Fibroblast of lung (primary cell): Measurements from ENCODE around the gene SLC12A4. TPM values are rescaled to one million over a fixed set of nuclear protein-coding genes. Genes with fewer than 3 reads are reported as not detected.

Source experiments
- DNase-seq, 2 donors: peaks; one replicate each; pipeline versions ENCODE4 v3.0.0 to v3.0.0-alpha.2; 2010; ENCODE audit warnings: low read depth in 2 of 2
- H2AFZ ChIP-seq: 2 replicates; pipeline ENCODE4 v1.5.1; 2012; ENCODE audit warnings: low read length, control low read depth, inconsistent platforms
- H3K27ac ChIP-seq: 2 replicates; pipeline ENCODE4 v1.5.1; 2011; ENCODE audit warnings: low read length, control low read depth; ENCODE audit not compliant: insufficient read depth
- H3K27me3 ChIP-seq: 2 replicates; pipeline ENCODE4 v1.5.1; 2011; ENCODE audit warnings: mild to moderate bottlenecking, low read length; ENCODE audit not compliant: control insufficient read depth, insufficient read depth
- H3K36me3 ChIP-seq: 2 replicates; pipeline ENCODE4 v1.5.1; 2011; ENCODE audit warnings: low read length; ENCODE audit not compliant: control insufficient read depth, insufficient read depth
- H3K4me1 ChIP-seq: 2 replicates; pipeline ENCODE4 v1.5.1; 2011; ENCODE audit warnings: low read length; ENCODE audit not compliant: control insufficient read depth, insufficient read depth; ENCODE audit errors: extremely low read depth
- H3K4me2 ChIP-seq: 2 replicates; pipeline ENCODE4 v1.5.1; 2011; ENCODE audit warnings: low read length, control low read depth; ENCODE audit not compliant: insufficient read depth; ENCODE audit errors: extremely low read depth
- H3K4me3 ChIP-seq, 4 experiments: fragments of 200-600 bp in 1 of 4; sonication (generic) in 1 of 4; replicated peaks in 1 of 4; 2 replicates each; pipeline ENCODE4 v1.5.1; 2011 to 2016; ENCODE audit warnings: low read length in 4 of 4, low read depth in 3 of 4, mild to moderate bottlenecking in 3 of 4, control low read depth in 2 of 4, inconsistent platforms in 1 of 4, mixed read lengths in 1 of 4; ENCODE audit not compliant: insufficient read depth in 1 of 4; ENCODE audit errors: control extremely low read depth in 1 of 4
- H3K79me2 ChIP-seq: 2 replicates; pipeline ENCODE4 v1.5.1; 2012; ENCODE audit warnings: mild to moderate bottlenecking, low read length, inconsistent platforms; ENCODE audit not compliant: control insufficient read depth, insufficient read depth
- H3K9ac ChIP-seq: 2 replicates; pipeline ENCODE4 v1.5.1; 2011; ENCODE audit warnings: mild to moderate bottlenecking, low read length, control low read depth; ENCODE audit not compliant: insufficient read depth
- H3K9me3 ChIP-seq: 2 replicates; pipeline ENCODE4 v1.5.1; 2012; ENCODE audit warnings: low read depth, low read length; ENCODE audit not compliant: control insufficient read depth, insufficient read depth
- H4K20me1 ChIP-seq: 2 replicates; pipeline ENCODE4 v1.5.1; 2011; ENCODE audit warnings: low read length; ENCODE audit not compliant: control insufficient read depth, insufficient read depth; ENCODE audit errors: extremely low read depth
- CTCF ChIP-seq, 2 donors: IDR thresholded peaks in 1 of 2; conservative IDR thresholded peaks in 1 of 2; 1 replicate in 1 of 2; 2 replicates in 1 of 2; pipeline ENCODE4 v1.5.1; 2011 to 2012; ENCODE audit warnings: low read length in 2 of 2, control low read depth in 1 of 2, inconsistent platforms in 1 of 2, low read depth in 1 of 2, mild to moderate bottlenecking in 1 of 2
- EZH2 ChIP-seq: IDR thresholded peaks from 2 replicates; pipeline ENCODE4 v1.5.1; 2012; ENCODE audit warnings: low read length, control low read depth, mild to moderate bottlenecking; ENCODE audit errors: missing control alignments
- polyA plus RNA-seq, 2 donors: library from polyadenylated mRNA; depleted of rRNA in 1 of 2; stranded (reverse) in 1 of 2; unstranded in 1 of 2; fragments of >200 nt; gene quantifications; 2 replicates each; pipeline ENCODE4 v1.2.1, GENCODE V29; 2011 to 2012; ENCODE audit warnings: missing spikeins in 1 of 2
- total RNA-seq: library from RNA; depleted of rRNA; stranded (reverse); fragments of >200 nt; gene quantifications from 2 replicates; pipeline ENCODE4 v1.2.1, GENCODE V29; 2014

SLC12A4 gene
- total and polyA plus RNA-seq, 2 donors (not counting 1 experiment from before 2014, with no cell fraction given): 42.2 to 120 TPM

- Histone ChIP-seq H4K20me1 (no peaks in the 10 kb centered on the region), H3K9ac (peak overlapping the region; percentile 77), H3K9me3 (no peaks in the 10 kb centered on the region), H3K4me2 (peak overlapping the region; percentile 94), H2AFZ (no peak overlapping the region), H3K4me1 (peaks cover 14% of the 10 kb centered on the region), H3K4me3 (peak overlapping the region; percentile 67 to 95 (median 74)), H3K27me3 (no peaks in the 10 kb centered on the region), H3K36me3 (peaks cover 11% of the 10 kb centered on the region), H3K79me2 (peaks cover 3% of the 10 kb centered on the region), H3K27ac (peak overlapping the region; percentile 11)
- no peak for DNase-seq
- TF ChIP-seq EZH2 (no peak), CTCF (conservative IDR thresholded peaks at IDR 0.05 in 1 of 2, IDR thresholded peaks at IDR 0.05 in 1 of 2; ENCODE audit: low read depth in 1 of 2, low read length in 2 of 2) (no peak)
Measured at GRCh38 chr16:67935101-67935401, 33.4 kb downstream of the SLC12A4 start.

GRCh38 chr16:67934306-67935100 lies 33.9 kb downstream of the SLC12A4 start:
- peaks cover 14% of the 10 kb centered on the region for H3K4me1 ChIP-seq
- no peaks in the 10 kb centered on the region for H3K9me3 ChIP-seq
- peak overlapping the region; percentile 94 for H3K4me2 ChIP-seq
- H4K20me1 ChIP-seq: no peaks in the 10 kb centered on the region
- H3K36me3 ChIP-seq: peaks cover 8% of the 10 kb centered on the region
- DNase-seq: no peak
- no peak overlapping the region for H2AFZ ChIP-seq
- H3K27me3 ChIP-seq: no peaks in the 10 kb centered on the region
- no peak for TF ChIP-seq EZH2
- TF ChIP-seq CTCF (conservative IDR thresholded peaks at IDR 0.05 in 1 of 2, IDR thresholded peaks at IDR 0.05 in 1 of 2; ENCODE audit: low read depth in 1 of 2, low read length in 2 of 2): no peak
- peak overlapping the region; percentile 67 to 95 (median 74) for H3K4me3 ChIP-seq
- H3K79me2 ChIP-seq: peaks cover 3% of the 10 kb centered on the region
- H3K9ac ChIP-seq: peak overlapping the region; percentile 24
- H3K27ac ChIP-seq: peak overlapping the region; percentile 11

DNA sequence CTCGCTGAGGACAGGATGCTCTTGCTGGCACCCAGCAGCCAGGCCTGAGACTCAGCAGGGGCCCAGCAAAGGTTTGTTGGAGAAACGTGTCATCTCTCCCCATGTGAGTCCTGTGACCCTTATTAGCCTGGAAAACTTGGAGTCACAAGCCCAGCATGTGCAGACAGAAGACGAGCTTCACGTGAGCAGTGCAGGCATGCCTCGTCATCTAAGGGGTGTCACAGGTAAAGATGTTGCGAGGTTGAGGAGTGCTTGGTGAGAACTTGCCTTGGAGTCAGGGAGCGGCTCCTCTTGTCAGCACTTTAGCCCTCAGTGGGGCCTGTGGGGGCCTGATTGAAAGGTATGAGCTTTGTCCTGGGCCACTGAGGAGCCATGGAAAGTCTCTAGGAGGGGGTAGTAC lies 34.6 kb downstream of the SLC12A4 start:
- Histone ChIP-seq H3K4me3 (no peak overlapping the region), H3K9ac (no peak overlapping the region)
- no peak for DNase-seq

More for the DNA sequence above, 34.6 kb downstream of the SLC12A4 start:
- Histone ChIP-seq H3K27ac (no peak overlapping the region), H2AFZ (no peak overlapping the region), H3K9me3 (no peaks in the 10 kb centered on the region), H3K36me3 (peaks cover 8% of the 10 kb centered on the region), H4K20me1 (no peaks in the 10 kb centered on the region), H3K4me1 (peaks cover 14% of the 10 kb centered on the region), H3K27me3 (no peaks in the 10 kb centered on the region), H3K79me2 (peaks cover 3% of the 10 kb centered on the region), H3K4me2 (no peak overlapping the region)
- TF ChIP-seq EZH2: no peak
- TF ChIP-seq CTCF (conservative IDR thresholded peaks at IDR 0.05 in 1 of 2, IDR thresholded peaks at IDR 0.05 in 1 of 2; ENCODE audit: low read depth in 1 of 2, low read length in 2 of 2): no peak
